Ecto neural progenitor cell (in vitro differentiated cells): ENCODE data around the gene CHSY1.

Source experiments
- DNase-seq: peaks from one replicate; pipeline ENCODE4 v3.0.0-alpha.2; 2018; ENCODE audit warnings: low spot score

Gene CHSY1

DNA sequence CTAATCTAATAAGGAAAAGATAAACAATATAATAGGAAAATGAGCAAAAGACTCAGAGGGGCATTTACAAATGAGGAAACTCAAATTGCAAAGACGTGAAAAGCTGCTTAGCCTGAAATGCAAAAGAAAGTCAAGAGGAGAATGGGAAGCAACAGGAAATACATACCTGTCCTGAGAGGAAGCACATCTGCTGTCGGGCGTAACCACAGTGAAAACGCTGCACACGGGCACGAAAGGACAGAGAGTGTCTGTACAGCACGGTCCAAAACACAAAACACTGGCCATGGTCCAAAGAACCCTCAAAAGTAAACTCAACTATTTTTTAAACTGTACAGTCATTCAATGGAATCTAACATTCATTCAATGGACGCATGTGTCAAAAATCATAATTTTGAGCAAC lies 100.6 kb downstream of the CHSY1 start:
- DNase-seq = no peak

DNA sequence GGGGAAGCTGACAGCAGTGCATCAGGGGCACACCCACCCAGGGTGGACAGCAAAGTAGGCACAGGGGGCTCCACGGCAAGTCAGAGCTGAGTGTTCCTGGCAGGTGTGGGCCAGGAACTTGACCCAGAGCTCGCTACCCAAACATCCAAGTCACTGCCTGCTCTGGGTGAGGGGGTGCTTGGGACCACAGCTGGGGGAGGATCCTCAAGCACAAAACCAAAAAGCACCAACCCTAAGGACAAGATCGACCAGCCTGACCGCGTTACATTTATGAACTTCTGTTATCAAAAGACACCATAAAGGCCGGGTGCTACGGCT lies 101.2 kb downstream of the CHSY1 start:
- DNase-seq = no peak

DNA sequence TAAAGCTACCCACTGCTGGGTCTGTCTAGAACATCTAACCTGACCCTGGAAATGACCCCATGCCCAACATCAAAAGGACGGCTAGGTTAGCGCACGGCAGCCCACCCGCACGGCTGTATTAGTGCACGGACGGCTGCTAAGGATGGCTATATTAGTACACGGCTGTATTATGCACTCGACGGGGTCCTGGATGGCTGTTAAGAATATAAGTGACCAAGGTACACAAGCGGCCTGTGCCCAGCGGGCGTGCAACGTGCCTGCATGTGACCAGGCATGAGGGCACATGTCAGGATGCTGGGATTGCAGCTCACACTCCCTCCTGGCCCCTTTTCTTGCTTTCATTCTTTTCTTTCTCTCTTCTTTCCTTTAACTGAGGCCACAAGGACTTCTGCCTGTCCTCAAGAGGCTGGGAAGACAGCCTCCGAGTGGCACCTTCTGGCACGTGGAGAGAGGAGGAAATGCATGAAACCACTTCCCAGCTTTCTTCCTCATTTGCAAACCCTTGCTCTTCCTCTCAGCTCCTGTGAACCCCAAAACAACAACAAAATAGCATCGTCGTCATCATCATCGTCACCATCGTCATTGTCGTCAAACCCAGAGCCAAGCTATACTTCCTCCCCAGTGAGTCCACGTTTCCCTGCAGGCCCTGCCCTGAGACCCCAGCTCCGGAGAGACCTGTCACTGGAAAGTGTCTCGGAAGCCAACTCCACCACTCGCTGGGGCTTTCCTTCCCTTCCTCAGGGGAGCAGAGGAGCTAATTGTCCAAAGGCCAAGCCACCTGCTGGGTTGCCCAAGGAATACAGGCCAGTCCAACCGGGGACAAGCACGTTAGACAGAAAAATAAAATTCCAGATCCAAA lies 101.8 kb downstream of the CHSY1 start:
- no peak for DNase-seq

DNA sequence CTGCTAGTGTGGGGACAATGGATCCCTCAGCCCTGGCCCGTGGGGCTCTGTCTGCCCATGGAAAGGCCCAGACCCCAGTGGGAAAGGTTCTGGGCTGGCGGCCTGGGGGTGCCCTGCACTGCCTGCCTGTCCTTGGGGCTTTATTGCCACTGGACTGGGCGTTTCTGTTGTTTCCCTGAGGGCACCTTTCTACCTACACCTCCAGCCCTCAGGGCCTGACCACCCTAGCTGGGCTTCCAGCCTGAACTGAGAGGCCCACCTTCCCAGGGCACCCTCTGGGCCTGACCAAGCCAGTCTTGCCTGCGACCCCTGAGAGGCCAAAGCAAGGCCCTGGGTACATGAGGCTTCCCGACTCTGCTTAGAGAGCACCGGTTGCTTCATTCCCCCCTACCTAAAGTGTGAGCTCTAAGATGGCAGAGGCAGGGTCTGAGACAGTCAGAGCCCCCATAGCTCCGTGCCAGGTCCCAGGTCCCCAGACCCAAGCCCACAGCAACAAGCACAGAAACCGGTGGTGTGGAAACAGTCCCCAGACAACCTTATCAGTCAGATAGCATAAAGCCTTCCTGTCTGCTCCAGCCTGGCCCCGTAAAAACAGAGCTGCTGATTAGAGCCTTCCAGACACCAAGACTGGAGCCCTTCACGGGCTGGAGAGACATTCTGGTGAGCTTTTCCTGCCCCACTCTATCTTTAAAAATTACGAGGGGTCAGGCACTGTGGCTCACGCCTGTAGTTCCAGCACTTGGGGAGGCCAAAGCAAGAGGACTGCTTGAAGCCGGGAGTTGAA lies 102.8 kb downstream of the CHSY1 start:
- no peak for DNase-seq

DNA sequence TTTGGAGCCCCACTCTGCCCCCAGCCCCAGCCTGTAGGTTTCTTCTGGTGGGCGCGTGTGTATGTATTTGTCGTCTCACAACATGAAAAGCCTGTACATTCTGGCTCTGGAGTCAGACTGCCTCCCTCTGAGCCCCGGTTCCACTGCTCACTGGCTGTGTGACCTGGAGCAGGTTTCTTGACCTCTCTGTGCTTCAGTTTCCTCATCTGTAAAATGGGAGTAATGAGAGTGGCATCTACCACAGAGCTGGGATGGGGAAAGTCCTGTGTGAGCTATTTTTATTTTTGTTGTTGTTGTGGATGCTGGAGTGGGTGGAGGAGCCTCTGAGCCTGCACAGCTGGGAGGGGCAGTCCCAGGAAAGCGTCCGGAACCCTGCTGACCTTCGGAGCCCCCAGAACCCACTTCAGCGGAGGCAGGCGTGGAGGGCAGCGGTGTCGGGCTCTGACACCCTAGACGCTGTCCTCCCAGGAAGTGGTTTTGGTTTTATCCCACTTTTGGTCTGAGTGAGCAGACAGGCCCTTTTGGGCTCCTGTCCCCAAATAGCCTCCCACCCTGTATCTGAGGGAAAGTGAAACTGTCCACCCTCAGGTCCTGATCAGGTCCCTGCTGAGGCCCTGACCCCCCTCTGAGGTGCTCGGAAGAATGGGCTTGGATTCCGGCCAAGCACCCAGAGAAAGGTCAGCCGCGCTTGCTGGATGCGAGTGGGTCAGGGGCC lies 103.5 kb downstream of the CHSY1 start:
- no peak for DNase-seq

DNA sequence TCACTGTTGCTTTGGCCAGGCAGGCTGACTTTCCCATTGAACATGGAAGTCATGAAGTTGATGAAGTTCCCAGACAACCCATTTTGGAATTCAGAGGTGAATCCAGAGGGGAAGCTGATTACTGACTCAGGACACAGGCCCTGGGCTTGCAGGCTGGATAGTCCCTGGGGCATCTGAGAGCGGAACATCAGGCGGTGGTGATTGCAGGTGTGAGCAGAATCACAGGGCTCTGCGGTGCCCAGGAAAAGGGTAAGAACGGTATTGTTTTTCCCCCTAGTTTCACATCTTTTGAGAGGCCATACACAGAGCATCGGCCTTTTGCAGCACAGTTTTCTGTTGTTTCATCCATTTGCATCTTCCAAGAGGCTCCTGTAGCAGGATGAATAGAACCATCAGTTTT lies 104.7 kb downstream of the CHSY1 start:
- no peak for DNase-seq

DNA sequence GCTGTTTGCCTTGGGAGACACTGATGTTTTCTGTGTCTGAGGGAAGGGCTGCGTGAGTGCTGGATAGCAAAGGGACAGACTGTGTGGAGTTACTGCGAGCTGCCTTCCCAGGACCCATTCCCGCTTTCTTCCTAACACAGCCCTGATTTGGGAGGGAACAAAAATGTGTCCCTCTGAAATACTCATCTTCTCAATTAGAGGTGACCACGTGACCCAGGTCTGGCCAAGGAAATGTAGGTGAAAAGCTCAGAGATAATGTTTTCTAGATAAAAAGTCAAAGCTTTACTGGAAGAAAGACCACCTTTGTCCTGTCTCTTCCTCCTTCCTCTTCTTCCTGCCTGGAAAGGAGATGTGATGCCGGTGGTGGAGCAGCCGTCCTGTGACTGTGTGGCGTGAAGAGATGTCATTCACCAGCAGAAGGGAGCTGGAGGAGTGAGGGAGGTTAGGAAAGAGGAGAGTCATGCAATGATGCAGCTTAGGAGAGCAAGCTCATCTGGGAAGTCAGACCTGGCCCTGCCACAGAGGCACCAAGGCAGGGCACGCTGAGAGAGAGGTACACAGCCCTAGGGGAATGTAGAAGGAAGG lies 105.6 kb downstream of the CHSY1 start:
- no peak for DNase-seq

DNA sequence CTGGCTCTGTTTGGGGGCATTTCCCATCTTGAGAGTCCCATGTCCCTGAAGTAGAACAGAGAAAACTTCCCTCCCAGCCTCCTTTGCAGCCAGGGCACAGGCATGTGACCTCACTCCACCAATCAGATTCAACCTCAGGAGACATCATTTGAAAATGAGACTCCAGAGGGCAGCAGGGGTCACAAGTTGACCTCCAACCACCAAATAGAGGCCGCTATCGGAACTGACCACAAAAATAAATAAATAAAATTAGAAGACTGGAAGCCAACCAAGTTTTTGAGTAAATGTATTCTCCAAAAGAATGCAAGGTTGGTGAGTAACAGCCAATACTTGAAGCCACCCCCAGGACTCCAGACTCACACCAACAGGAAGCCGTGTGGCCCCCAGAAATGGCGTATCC lies 106.5 kb downstream of the CHSY1 start:
- DNase-seq = no peak

DNA sequence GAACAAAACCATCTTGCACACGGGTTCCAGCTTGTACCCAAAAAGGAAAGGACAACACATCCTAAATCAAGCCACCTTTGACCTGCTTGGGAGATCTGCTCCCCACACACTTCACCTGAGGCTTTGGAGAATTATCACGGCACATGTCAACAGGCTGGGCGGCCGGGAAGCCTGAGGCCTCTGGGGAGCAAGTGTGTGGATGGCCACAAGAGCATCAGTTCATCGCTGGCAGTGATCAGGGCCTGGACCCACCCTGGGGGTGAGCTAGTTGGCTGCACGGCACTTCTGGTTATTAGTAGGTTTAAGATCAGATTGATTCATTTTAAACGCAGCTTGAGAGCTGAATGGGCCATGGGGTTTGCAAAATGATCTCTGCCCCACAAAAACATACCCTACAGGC lies 108.5 kb downstream of the CHSY1 start:
- DNase-seq = no peak

DNA sequence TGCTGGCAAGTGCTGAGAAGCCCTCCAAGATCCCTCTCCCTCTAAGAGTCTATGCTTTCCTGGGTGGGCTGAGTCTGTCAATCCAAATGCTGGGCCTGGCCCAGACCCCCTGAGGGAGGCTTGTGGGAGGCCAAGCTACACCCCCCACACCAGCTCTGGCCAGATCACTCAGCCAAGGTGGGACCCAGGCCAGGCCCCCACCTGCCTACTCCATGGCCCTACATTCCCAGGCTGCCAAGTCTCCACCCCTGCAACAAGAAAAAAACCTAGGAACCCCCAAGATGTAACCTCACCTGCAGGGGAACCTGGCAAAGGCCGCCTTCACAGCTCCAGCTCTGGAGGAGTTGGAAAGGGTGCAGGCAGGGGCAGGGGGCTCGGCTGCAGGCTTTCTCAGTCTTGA lies 109.1 kb downstream of the CHSY1 start:
- DNase-seq = no peak

DNA sequence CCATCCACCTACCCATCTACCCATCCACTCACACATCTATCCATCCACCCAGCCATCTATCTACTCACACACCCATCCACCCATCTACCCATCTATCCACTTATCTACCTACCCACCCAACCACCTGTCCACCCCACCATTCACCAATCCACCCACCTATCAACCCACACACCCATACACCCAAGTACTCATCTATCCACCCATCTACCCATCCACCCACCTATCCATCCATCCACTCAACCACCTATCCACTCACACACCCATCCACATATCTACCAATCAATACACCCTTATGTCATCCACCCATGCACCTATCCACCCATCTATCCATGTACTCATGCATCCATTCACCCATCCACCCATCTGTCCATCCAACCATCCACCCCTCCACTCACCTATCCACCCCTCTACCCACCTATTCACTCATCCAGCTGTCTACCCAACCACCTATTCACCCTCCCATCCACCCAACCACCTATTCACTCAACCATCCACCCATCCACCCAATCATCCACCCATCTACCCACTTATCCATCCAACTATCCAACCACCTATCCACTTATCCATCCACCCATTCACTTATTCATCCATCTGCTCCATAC lies 109.8 kb downstream of the CHSY1 start:
- no peak for DNase-seq

DNA sequence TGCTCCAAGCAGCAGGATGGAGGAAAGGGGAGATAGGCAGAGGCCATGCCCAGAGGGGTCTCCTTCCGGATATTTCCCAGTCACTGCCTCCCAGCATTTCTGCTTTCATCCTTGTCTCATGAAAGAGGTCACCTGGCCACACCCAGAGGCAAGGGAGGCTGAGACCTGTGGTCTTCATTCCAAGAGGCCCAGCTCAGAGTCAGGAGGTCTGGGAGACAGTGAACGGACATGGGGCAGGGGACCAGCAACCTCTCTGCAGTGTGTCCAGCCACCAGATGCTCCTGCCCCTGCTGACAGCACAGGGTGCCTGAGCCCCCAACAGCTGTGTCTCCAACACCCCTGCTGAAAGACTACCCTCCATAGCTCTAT lies 111.2 kb downstream of the CHSY1 start:
- no peak for DNase-seq

DNA sequence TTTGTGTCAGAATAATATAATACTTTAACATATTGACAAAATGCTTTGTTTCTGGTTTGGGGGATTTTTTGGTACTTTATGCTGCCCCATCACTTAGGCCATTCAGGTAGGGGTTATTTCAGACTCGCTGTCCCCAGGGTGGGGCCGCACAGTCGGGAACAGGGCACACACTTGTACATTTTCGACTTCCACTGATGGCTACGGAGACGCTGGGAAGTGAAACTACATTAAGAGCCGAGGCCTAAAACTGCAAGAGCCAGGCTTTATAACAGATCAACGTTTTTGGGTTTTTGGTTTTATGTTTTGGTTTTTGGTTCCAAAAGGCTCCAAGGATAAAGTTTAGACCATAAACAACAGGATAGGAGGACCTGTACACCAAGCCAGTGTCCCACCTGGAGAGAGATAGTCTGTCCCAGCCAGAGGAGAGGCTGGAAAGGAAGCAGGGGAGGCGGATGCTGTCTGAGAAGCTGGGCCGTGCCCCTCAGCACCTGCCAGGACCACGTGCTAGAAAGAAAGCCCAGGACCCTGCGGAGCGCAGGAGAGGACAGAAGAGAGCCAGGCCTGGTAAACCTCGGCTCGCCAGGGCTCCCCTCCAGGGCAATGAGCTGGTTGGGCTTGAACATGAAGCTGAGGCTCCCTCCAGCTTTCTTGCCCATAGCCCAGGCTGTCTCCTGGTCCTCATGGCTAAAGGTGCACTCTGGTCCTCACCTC lies 111.7 kb downstream of the CHSY1 start:
- DNase-seq = no peak

DNA sequence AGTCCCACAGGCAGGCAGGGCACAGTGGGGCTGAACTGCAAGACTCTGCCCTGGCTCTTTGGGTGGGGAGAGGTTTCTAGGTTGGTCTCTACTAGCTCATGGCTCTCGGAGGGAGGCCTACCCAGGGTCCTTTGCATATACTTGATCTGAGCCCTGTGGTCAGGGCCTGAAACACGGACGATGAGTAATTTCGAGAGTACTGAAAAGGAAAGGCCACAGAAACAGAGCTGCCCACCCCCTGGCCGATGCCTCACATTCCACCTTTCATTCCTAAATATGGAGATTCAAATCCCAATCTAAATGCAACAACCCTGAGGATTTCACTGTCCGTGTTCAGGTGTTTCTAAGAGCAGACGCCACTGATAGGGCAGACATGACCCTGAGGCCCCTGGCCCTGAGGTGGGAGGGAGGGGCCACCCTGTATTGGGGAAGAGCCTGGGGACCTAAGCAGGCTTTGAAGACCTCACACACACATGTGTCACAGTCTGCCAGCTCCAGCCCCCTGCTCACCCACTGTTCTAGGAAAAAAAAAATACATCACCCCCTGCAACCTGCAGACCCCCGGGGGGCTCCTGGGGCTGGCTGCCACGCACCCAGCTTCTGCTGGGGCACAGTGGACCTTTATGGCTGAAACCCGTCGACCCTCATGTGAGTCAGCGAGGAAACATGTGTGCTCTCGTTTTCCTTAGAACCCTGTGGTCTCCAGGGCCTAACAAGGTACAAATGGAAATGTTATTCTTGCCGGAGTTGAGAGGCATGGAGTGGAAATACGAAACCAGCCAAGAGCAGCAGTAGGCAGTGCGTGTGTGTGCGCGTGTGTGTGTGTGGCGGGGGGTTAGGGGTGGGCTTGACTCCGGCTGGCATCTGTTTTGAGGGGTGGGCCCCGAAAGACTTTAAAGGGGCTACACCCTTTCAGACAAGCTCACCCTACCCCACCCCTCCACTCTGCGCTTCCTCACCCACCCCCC lies 112.7 kb downstream of the CHSY1 start:
- DNase-seq = no peak

DNA sequence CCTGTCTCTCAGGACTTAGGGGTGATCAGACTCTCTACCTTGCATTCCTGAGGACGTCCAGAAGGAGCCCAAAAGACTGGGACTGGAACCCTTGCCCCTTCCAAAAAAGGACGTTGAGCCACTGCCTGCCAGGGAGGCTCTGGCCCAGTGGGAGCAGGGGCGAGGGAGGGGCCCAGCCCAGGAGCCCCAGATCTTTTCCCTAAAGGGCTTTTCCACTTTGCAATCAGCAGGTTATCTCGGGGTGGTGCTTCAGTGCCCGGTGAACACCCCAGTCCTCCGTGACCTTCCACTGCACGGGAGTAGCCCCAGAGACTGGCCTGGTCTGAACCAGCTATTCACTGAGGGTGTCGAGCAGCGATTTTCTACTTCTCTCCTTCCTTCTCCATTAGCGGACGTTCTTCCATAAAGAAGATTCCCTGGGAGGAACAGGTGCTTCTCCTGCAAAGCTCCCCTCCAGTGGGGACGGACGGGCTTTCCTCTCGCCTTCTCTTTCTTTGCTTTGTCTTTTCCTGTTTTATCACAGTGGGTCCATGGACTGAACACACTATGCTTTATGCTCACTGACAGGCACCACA lies 113.7 kb downstream of the CHSY1 start:
- DNase-seq = no peak

DNA sequence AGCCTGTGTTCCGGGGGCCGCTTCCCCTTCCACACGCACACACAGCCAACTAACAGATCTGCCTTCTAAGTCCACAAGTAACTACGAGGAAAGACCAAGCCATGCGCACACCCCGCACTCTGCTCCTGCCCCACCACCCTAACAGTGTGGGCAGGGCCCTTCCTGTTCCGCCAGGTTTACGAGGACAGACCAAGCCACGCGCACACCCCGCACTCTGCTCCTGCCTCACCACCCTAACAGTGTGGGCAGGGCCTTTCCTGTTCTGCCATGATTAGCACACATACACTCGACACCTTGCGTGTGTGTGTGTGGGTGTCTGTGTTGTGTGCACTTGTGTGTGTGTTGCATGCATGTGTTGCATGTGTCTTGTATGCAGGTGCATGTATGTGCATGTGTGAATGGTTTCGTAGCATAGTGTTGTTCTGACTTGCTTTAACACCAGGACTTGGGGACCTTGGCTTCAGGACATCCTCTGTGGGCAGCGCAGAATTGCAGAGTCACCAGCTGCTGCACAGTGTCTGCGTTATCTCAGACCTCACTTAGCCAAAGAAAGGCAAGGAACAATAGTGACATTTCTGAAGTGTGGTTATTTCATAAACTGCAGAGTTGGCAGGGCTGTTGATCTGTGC lies 114.4 kb downstream of the CHSY1 start:
- DNase-seq = no peak

DNA sequence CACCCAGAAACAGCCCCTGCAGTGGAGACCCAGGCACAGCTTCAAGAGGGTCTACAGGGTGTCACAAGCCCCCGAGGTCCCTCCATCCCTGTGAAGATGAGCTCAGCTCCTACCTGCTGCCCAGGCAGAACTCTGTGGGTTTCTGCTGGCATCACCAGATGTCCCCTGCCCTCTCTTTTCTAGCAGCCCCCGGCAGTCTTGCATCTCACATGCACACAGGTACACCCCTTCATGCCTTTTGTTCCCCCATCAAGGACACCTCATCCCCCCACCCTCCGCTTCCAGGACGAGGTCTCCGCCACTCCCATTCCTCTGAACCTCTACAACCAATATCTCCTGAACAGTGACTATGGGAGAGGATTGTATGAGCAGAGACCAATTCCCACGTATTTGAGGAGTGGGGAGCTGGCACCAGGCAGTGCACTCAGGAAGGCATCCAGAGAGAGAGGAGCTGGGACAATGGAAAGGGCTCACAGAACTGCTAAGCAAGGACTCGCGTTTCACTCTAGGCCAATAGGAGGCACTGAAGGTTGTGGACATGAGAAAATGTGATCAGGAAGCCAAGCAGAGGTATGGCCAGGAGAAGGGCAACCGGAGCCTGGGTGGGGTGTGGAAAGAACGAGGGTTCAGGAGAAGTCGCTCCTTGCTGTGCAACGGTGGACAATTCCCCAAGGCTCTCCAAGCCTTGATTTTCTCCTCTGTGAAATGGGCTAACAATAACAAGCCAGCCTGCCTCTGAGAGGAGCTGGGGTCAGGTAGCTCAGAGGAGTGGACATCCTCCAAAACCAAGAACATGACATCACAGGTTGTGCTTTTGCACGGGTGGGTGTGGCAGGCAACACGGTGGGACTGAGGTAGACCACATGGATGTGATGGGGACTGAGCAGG lies 115.2 kb downstream of the CHSY1 start:
- no peak for DNase-seq

DNA sequence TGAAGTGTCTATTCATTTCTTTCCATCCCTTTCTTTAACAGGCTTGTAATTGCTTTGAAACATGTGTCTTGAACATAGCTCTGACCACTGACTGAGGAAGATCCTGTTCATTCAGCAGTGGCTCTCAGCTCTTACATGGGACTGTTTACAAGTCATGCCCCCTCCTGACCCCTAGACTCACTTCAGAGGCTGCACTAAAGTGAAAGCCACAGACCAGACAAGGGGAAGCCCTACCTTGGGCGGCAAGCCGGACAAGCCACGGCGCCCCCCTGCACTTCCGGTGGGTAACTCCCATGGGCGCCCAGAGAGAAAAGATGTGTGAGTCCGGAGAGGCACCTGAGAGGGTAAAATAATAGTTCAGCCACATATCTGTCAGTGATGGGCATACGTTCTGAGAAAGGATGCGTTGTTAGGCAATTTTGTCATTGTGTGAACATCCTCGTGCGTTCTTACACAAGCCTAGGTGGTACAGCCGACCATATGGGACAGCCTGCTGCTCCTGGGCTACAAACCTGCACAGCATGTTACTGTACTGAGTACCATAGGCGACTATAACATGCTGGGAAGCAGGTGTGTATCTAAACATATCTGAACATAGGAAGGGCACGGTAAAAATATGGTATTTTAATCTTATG lies 116.2 kb downstream of the CHSY1 start:
- no peak for DNase-seq
